Tibial nerve (tissue), 4 donors: Measurements from ENCODE around the gene OXSM. TPM values are rescaled to one million over a fixed set of nuclear protein-coding genes. Genes with fewer than 3 reads are reported as not detected.

Experiments
- DNase-seq, 2 donors: peaks; one replicate each; pipeline ENCODE4 v3.0.0-alpha.2; 2019; ENCODE audit warnings: low spot score in 2 of 2
- H3K27ac ChIP-seq, 4 donors: fragments of 200-600 bp; sonication (generic) in 3 of 4; one replicate each; pipeline ENCODE4 v1.5.1; 2017 to 2019; ENCODE audit warnings: mild to moderate bottlenecking in 1 of 4
- H3K27me3 ChIP-seq, 2 donors: fragments of 200-600 bp; sonication (generic) in 1 of 2; one replicate each; pipeline versions ENCODE4 v1.5.1 to v1.6.0; 2017 to 2019
- H3K36me3 ChIP-seq, 3 donors: fragments of 200-600 bp; sonication (generic); one replicate each; pipeline ENCODE4 v1.5.1; 2018 to 2019
- H3K4me1 ChIP-seq, 4 donors: fragments of 200-600 bp; sonication (generic) in 3 of 4; one replicate each; pipeline ENCODE4 v1.5.1; 2017 to 2019
- H3K4me3 ChIP-seq, 4 donors: fragments of 200-600 bp; sonication (generic) in 3 of 4; one replicate each; pipeline ENCODE4 v1.5.1; 2017 to 2019; ENCODE audit warnings: mild to moderate bottlenecking in 1 of 4, moderate library complexity in 1 of 4
- H3K9me3 ChIP-seq, 4 donors: fragments of 200-600 bp; sonication (generic) in 3 of 4; one replicate each; pipeline ENCODE4 v1.5.1; 2017 to 2019
- EP300 ChIP-seq, 2 donors: sonication (generic); formaldehyde crosslinking; IDR thresholded peaks; one replicate each; pipeline ENCODE4 v1.6.1; 2017; ENCODE audit warnings: antibody characterized with exemption in 2 of 2, mild to moderate bottlenecking in 1 of 2
- POLR2A ChIP-seq, 2 donors: fragments of 450-650 bp; IDR thresholded peaks; one replicate each; pipeline ENCODE4 v1.6.1; 2017; ENCODE audit warnings: antibody characterized with exemption in 2 of 2, mild to moderate bottlenecking in 2 of 2, moderate library complexity in 2 of 2
- WGBS, 2 donors: methylation state at CpG; one replicate each; pipeline ENCODE4 v1.1.5; 2018; 5-methylcytosine and 5-hydroxymethylcytosine counted together
- total RNA-seq, 4 donors: library from RNA; depleted of rRNA; stranded (reverse); fragments of >200 nt; gene quantifications; one replicate each; pipeline ENCODE4 v1.1.0, GENCODE V29; 2016
- TF ChIP-seq, protein P1 (sequence below), 5 experiments: fragments of 200-600 bp in 3 of 5; fragments of 450-650 bp in 2 of 5; sonication (generic) in 3 of 5; IDR thresholded peaks; one replicate each; pipeline ENCODE4 v1.5.1; 2016 to 2019; ENCODE audit warnings: antibody characterized with exemption in 5 of 5, mild to moderate bottlenecking in 3 of 5, moderate library complexity in 2 of 5

Gene OXSM
- total RNA-seq, 4 donors from 2014 or later: 4.5 to 13.5 (median 6.2) TPM

DNA sequence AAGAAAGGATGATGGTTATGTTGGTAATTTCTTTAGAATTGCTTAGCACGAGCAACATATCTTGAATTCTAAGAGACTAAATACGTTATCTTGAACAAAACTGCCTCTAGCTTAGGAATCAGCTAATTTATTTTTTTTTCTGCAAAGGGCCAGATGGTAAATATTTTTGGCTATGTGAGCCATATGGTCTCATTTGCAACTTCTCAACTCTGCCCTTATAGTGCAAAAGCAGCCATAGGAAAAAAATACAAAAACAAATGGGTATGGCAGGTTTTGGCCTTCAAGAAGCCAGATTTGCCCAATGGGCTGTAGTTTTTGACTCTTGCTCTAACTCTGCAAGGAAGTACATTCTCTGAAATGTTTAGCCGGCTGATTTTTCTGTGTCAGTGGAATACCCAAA is 11.9 kb downstream of the OXSM start:
- 80 to 86% methylated on average over 3 of the region's 3 CpGs for WGBS, 2 donors
- no peak for DNase-seq
- Histone ChIP-seq H3K4me3 (no peak overlapping the region), H3K27me3 (no peaks in the 10 kb centered on the region), H3K27ac (no peak overlapping the region), H3K36me3 (no peaks in the 10 kb centered on the region), H3K4me1 (no peaks in the 10 kb centered on the region), H3K9me3 (no peaks in the 10 kb centered on the region)
- TF ChIP-seq POLR2A (IDR thresholded peaks at IDR 0.05) (no peak), EP300 (IDR thresholded peaks at IDR 0.05) (no peak)
- TF ChIP-seq, protein P1, sequence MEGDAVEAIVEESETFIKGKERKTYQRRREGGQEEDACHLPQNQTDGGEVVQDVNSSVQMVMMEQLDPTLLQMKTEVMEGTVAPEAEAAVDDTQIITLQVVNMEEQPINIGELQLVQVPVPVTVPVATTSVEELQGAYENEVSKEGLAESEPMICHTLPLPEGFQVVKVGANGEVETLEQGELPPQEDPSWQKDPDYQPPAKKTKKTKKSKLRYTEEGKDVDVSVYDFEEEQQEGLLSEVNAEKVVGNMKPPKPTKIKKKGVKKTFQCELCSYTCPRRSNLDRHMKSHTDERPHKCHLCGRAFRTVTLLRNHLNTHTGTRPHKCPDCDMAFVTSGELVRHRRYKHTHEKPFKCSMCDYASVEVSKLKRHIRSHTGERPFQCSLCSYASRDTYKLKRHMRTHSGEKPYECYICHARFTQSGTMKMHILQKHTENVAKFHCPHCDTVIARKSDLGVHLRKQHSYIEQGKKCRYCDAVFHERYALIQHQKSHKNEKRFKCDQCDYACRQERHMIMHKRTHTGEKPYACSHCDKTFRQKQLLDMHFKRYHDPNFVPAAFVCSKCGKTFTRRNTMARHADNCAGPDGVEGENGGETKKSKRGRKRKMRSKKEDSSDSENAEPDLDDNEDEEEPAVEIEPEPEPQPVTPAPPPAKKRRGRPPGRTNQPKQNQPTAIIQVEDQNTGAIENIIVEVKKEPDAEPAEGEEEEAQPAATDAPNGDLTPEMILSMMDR (IDR thresholded peaks at IDR 0.05): no peak

DNA sequence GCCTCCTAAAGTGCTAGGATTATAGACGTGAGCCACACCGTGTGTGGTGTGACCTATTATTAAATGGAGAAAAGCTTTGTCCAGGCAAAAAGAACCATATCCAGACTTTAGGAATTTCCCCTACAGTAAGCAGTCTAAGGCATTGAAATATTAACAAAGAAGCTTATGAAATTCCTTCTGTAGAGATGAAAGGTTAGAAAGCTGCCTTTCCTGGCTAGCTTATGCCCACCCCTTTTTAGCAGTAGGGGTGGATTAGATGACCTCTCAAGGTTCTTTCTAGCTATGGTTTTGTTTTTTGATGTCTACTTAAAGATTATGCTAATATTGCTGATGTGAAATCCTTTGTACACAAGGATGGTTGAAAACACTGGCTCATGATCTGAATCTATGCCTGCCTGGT is 13.9 kb downstream of the OXSM start:
- H3K27me3 ChIP-seq: no peaks in the 10 kb centered on the region
- no peaks in the 10 kb centered on the region for H3K36me3 ChIP-seq
- WGBS, 2 donors: 44 to 54% methylated on average over 2 of the region's 2 CpGs
- no peak overlapping the region for H3K27ac ChIP-seq
- no peak for DNase-seq
- TF ChIP-seq EP300 (IDR thresholded peaks at IDR 0.05): no peak
- TF ChIP-seq, protein P1 (IDR thresholded peaks at IDR 0.05): no peak
- no peak for TF ChIP-seq POLR2A (IDR thresholded peaks at IDR 0.05)
- no peaks in the 10 kb centered on the region for H3K4me1 ChIP-seq
- H3K9me3 ChIP-seq: no peaks in the 10 kb centered on the region
- H3K4me3 ChIP-seq: no peak overlapping the region

DNA sequence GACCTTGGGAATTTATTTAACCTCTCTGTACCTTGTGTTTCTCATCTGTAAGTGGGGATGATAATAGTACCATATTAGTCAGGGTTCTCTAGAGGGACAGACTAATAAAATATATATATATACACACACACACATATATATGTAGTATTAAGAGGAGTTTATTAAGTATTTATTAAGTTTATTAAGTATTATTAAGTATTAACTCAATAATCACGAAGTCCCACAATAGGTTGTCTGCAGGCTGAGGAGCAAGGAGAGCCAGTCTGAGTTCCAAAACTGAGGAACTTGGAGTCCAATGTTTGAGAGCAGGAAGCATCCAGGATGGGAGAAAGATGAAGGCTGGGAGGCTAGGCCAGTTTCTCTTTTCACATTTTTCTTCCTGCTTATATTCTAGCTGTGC is 14.8 kb downstream of the OXSM start:
- Histone ChIP-seq H3K27ac (no peak overlapping the region), H3K27me3 (no peaks in the 10 kb centered on the region), H3K4me1 (no peaks in the 10 kb centered on the region), H3K36me3 (no peaks in the 10 kb centered on the region), H3K9me3 (no peaks in the 10 kb centered on the region), H3K4me3 (no peak overlapping the region)
- DNase-seq: no peak
- no peak for TF ChIP-seq POLR2A (IDR thresholded peaks at IDR 0.05)
- TF ChIP-seq EP300 (IDR thresholded peaks at IDR 0.05): no peak
- TF ChIP-seq, protein P1 (IDR thresholded peaks at IDR 0.05): no peak
- WGBS, 2 donors: 87 to 91% methylated on average over 1 of the region's 1 CpG

DNA sequence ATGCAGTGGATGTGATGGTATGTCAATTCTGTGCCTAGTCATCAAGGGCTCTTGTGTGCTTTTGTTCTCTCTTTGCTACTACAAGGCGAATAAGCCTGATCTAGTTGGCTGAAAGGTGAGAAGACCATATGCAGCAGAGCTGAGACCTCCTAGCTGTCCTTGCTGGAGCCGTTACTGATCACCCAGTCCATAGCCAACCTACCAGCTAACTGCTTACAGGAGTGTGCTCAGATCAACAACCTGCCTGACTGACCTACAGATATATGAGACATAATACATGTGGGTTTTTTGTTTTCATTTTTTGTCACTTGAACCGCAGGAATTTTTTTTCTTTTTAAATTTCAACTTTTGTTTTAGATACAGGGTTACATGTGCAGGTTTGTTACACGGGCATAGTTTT is 22.8 kb downstream of the OXSM start:
- peaks cover 0 to 16% (median 0%) of the 10 kb centered on the region in 4 donors for H3K9me3 ChIP-seq
- no peak overlapping the region for H3K4me3 ChIP-seq
- no peaks in the 10 kb centered on the region for H3K4me1 ChIP-seq
- TF ChIP-seq, protein P1 (IDR thresholded peaks at IDR 0.05): no peak
- TF ChIP-seq POLR2A (IDR thresholded peaks at IDR 0.05) (no peak), EP300 (IDR thresholded peaks at IDR 0.05) (no peak)
- H3K27me3 ChIP-seq: no peaks in the 10 kb centered on the region
- H3K27ac ChIP-seq: no peak overlapping the region
- no peak for DNase-seq
- WGBS, 2 donors: 88 to 90% methylated on average over 4 of the region's 4 CpGs
- no peaks in the 10 kb centered on the region for H3K36me3 ChIP-seq

DNA sequence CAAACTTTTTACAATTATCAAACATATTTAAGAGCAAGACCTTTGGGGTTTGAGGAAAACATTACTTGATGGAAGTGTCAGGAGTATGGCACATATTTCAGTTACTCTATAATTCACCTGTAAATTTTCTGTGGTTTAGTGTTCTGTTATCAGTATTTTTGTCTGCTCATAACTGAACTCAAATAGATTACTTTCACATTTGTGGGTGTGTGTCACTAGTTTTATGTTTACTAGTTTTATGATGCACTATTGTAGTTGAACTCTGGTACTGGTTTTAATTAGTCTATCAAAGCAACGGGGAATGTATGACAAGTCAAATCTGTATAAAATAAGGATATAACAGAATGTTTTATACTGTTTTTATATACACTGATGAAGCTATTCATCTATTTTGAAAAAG is 27.2 kb downstream of the OXSM start:
- peaks cover 0 to 16% (median 0%) of the 10 kb centered on the region in 4 donors for H3K9me3 ChIP-seq
- H3K4me1 ChIP-seq: peaks cover 0 to 3% (median 0%) of the 10 kb centered on the region in 4 donors
- no peaks in the 10 kb centered on the region for H3K27me3 ChIP-seq
- no peak overlapping the region for H3K27ac ChIP-seq
- no peak for DNase-seq
- 36 to 46% methylated on average over 1 of the region's 1 CpG for WGBS, 2 donors
- no peak overlapping the region for H3K4me3 ChIP-seq
- no peak for TF ChIP-seq POLR2A (IDR thresholded peaks at IDR 0.05)
- TF ChIP-seq, protein P1 (IDR thresholded peaks at IDR 0.05): no peak
- TF ChIP-seq EP300 (IDR thresholded peaks at IDR 0.05): no peak
- no peaks in the 10 kb centered on the region for H3K36me3 ChIP-seq
